GM23338 (cell line): ENCODE results near the gene MEOX1. TPM values are rescaled to one million over a fixed set of nuclear protein-coding genes. Genes with fewer than 3 reads are reported as not detected.

Experiments used
- ATAC-seq: fragments of 200-7000 bp; cut with Tn5 transposase; 3 replicates; pipeline ENCODE4 v1.9.1; 2020
- DNase-seq: peaks from one replicate; pipeline ENCODE4 v3.0.0-alpha.2; 2015; ENCODE audit warnings: low spot score
- H2AFZ ChIP-seq: fragments of 200-600 bp; sonication (generic); 2 replicates; pipeline ENCODE4 v1.8.0; 2016; ENCODE audit warnings: antibody characterized with exemption, mild to moderate bottlenecking, moderate library complexity
- H3F3A ChIP-seq: fragments of 200-600 bp; sonication (generic); replicated peaks from 2 replicates; pipeline ENCODE4 v1.8.0; 2017; ENCODE audit warnings: antibody characterized with exemption, mixed run types, low read depth
- H3K27ac ChIP-seq: fragments of 200-600 bp; sonication (generic); 2 replicates; pipeline ENCODE4 v1.6.1; 2016; ENCODE audit warnings: low read depth
- H3K27me3 ChIP-seq: fragments of 200-600 bp; sonication (generic); 2 replicates; pipeline ENCODE4 v1.8.0; 2016; ENCODE audit warnings: mild to moderate bottlenecking, mixed run types, moderate library complexity; ENCODE audit not compliant: insufficient read depth
- H3K36me3 ChIP-seq: fragments of 200-600 bp; sonication (generic); 2 replicates; pipeline ENCODE4 v1.8.0; 2016; ENCODE audit warnings: mild to moderate bottlenecking; ENCODE audit not compliant: insufficient read depth
- H3K4me1 ChIP-seq: fragments of 200-600 bp; sonication (generic); 2 replicates; pipeline ENCODE4 v1.8.0; 2016; ENCODE audit warnings: mild to moderate bottlenecking, moderate library complexity; ENCODE audit not compliant: insufficient read depth
- H3K4me2 ChIP-seq: fragments of 200-600 bp; sonication (generic); 2 replicates; pipeline ENCODE4 v1.7.1; 2017; ENCODE audit warnings: mixed run types
- H3K4me3 ChIP-seq: fragments of 200-600 bp; sonication (generic); 2 replicates; pipeline ENCODE4 v1.6.1; 2016; ENCODE audit warnings: mixed run types
- H3K79me2 ChIP-seq: fragments of 200-600 bp; sonication (generic); replicated peaks from 2 replicates; pipeline ENCODE4 v1.8.0; 2017; ENCODE audit warnings: mild to moderate bottlenecking; ENCODE audit not compliant: insufficient read depth
- H3K9me2 ChIP-seq: fragments of 200-600 bp; sonication (generic); 2 replicates; pipeline ENCODE4 v1.8.0; 2017; ENCODE audit not compliant: insufficient read depth
- H4K20me1 ChIP-seq: fragments of 200-600 bp; sonication (generic); replicated peaks from 2 replicates; pipeline ENCODE4 v1.8.0; 2017; ENCODE audit warnings: mild to moderate bottlenecking; ENCODE audit not compliant: insufficient read depth
- H3K27ac Mint-ChIP-seq: 2 replicates; pipeline ENCODE4 v1.8.0; 2020; ENCODE audit warnings: inconsistent platforms, mild to moderate bottlenecking, moderate library complexity, mixed read lengths
- H3K27me3 Mint-ChIP-seq: 3 replicates; pipeline ENCODE4 v1.8.0; 2022; ENCODE audit warnings: low read depth, mild to moderate bottlenecking, moderate library complexity, mixed read lengths, inconsistent platforms; ENCODE audit not compliant: insufficient read depth, poor library complexity
- H3K36me3 Mint-ChIP-seq: 3 replicates; pipeline ENCODE4 v1.8.0; 2021; ENCODE audit warnings: low read depth, mild to moderate bottlenecking, inconsistent platforms, moderate library complexity, mixed read lengths
- H3K4me1 Mint-ChIP-seq: 3 replicates; pipeline ENCODE4 v1.8.0; 2020; ENCODE audit warnings: mild to moderate bottlenecking, inconsistent platforms, mixed read lengths
- H3K4me3 Mint-ChIP-seq: 3 replicates; pipeline ENCODE4 v1.8.0; 2021; ENCODE audit warnings: moderate library complexity, mild to moderate bottlenecking, inconsistent platforms, mixed read lengths
- H3K9me3 Mint-ChIP-seq: 3 replicates; pipeline ENCODE4 v1.8.0; 2020; ENCODE audit warnings: moderate library complexity, mild to moderate bottlenecking, inconsistent platforms, mixed read lengths
- EZH2 ChIP-seq: fragments of 200-600 bp; sonication (generic); IDR thresholded peaks from one replicate; pipeline ENCODE4 v1.8.0; 2017; ENCODE audit warnings: antibody characterized with exemption, mild to moderate bottlenecking, low read depth; ENCODE audit not compliant: unreplicated experiment
- EZH2phosphoT487 ChIP-seq: fragments of 200-600 bp; sonication (generic); IDR thresholded peaks from one replicate; pipeline ENCODE4 v1.8.1; 2018; ENCODE audit warnings: antibody characterized with exemption; ENCODE audit not compliant: unreplicated experiment
- JUNB ChIP-seq: IDR thresholded peaks from one replicate; pipeline ENCODE4 v1.6.1; 2016; ENCODE audit warnings: antibody characterized with exemption; ENCODE audit not compliant: unreplicated experiment
- NANOG ChIP-seq: IDR thresholded peaks from 2 replicates; pipeline ENCODE4 v1.6.1; 2016; ENCODE audit warnings: antibody characterized with exemption, borderline replicate concordance
- POLR2AphosphoS5 ChIP-seq: IDR thresholded peaks from 2 replicates; pipeline ENCODE4 v1.6.1; 2016; ENCODE audit warnings: antibody characterized with exemption, low read depth
- STAT1 ChIP-seq: IDR thresholded peaks from one replicate; pipeline ENCODE4 v1.6.1; 2016; ENCODE audit warnings: antibody characterized with exemption; ENCODE audit not compliant: unreplicated experiment
- polyA plus RNA-seq: library from polyadenylated mRNA; unstranded; fragments of >200 nt; fragmentation: Nextera tagmentation; extraction: Ambion mirVana; gene quantifications from 2 replicates; pipeline ENCODE4 v1.2.1, GENCODE V29; 2016
- total RNA-seq: library from RNA; depleted of rRNA; stranded (reverse); fragments of >200 nt; shearing (Covaris generic); gene quantifications from 2 replicates; pipeline ENCODE4 v1.2.3, GENCODE V29; 2014
- TF ChIP-seq, protein P1 (sequence below): IDR thresholded peaks from one replicate; pipeline ENCODE4 v1.6.1; 2018; ENCODE audit warnings: antibody characterized with exemption; ENCODE audit not compliant: unreplicated experiment
- TF ChIP-seq, protein P2 (sequence below), 2 experiments: fragments of 200-600 bp in 1 of 2; sonication (generic) in 1 of 2; conservative IDR thresholded peaks; 2 replicates each; pipeline versions ENCODE4 v1.5.1 to v1.6.1; 2016 to 2017; ENCODE audit warnings: antibody characterized with exemption in 2 of 2, low read depth in 2 of 2, mild to moderate bottlenecking in 2 of 2, moderate library complexity in 1 of 2
- TF ChIP-seq, protein P3 (sequence below): IDR thresholded peaks from 2 replicates; pipeline ENCODE4 v1.6.1; 2016; ENCODE audit warnings: antibody characterized with exemption
- TF ChIP-seq, protein P4 (sequence below): fragments of 250-450 bp; sonication (Bioruptor Pico); IDR thresholded peaks from 2 replicates; pipeline ENCODE4 v1.5.0; 2020; ENCODE audit warnings: mild to moderate bottlenecking, moderate library complexity

MEOX1 gene
- total and polyA plus RNA-seq, 2 experiments from 2014 or later = not detected

DNA sequence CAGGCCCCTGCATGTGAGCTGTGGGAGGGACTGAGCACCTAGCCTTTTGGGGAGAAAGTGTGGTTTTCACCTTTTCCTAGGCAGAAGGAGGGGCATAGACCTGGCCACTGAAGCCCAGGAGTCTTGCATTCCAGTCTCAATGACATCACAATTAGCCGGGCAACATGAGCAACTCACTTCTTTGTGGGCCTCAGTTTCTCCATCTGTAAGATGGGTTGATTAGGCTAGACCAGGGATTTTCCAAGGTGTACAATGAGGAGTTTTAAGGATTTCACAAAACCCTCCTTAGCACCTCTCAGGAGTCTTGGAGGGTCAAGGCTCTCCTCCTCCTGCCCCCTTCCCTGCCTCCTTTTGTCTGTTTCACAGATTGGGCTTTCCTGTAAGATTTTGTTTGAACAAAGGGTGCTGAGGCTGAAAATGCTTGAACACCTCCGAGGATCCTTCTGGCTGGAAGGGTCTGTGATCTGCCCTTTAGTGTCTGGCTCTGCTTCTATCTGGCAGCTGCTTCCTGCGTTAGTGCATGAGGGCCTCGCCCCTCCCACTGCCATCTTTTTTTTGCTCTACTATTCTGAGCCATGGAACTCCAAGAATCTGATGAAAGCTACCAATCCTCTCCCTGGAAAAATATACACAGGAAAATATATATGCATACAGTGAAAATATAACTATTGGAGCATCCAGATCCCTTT lies 63.2 kb downstream of the MEOX1 start:
- no peak for DNase-seq
- Mint-ChIP-seq H3K4me3 (no peak overlapping the region), H3K4me1 (peaks cover 3% of the 10 kb centered on the region; the same call in 2 of the 3 replicates), H3K9me3 (no peaks in the 10 kb centered on the region; the same call in 2 of the 3 replicates), H3K27me3 (peaks cover 6% of the 10 kb centered on the region), H3K36me3 (no peaks in the 10 kb centered on the region), H3K27ac (0 out of 2 replicates have a peak overlapping the region, but pooled peaks have one; percentile 26)
- H3K27me3 ChIP-seq = no peaks in the 10 kb centered on the region
- H4K20me1 ChIP-seq = no peaks in the 10 kb centered on the region
- no peak overlapping the region for H3K4me3 ChIP-seq
- H3K36me3 ChIP-seq = no peaks in the 10 kb centered on the region
- H3K9me2 ChIP-seq = no peaks in the 10 kb centered on the region
- H3K79me2 ChIP-seq = no peaks in the 10 kb centered on the region
- ATAC-seq = no peak
- H2AFZ ChIP-seq = no peak overlapping the region; the same call in 1 of the 2 replicates
- TF ChIP-seq EZH2phosphoT487 (no peak), POLR2AphosphoS5 (no peak), EZH2 (no peak), NANOG (no peak), JUNB (no peak), STAT1 (no peak)
- TF ChIP-seq, protein P1, sequence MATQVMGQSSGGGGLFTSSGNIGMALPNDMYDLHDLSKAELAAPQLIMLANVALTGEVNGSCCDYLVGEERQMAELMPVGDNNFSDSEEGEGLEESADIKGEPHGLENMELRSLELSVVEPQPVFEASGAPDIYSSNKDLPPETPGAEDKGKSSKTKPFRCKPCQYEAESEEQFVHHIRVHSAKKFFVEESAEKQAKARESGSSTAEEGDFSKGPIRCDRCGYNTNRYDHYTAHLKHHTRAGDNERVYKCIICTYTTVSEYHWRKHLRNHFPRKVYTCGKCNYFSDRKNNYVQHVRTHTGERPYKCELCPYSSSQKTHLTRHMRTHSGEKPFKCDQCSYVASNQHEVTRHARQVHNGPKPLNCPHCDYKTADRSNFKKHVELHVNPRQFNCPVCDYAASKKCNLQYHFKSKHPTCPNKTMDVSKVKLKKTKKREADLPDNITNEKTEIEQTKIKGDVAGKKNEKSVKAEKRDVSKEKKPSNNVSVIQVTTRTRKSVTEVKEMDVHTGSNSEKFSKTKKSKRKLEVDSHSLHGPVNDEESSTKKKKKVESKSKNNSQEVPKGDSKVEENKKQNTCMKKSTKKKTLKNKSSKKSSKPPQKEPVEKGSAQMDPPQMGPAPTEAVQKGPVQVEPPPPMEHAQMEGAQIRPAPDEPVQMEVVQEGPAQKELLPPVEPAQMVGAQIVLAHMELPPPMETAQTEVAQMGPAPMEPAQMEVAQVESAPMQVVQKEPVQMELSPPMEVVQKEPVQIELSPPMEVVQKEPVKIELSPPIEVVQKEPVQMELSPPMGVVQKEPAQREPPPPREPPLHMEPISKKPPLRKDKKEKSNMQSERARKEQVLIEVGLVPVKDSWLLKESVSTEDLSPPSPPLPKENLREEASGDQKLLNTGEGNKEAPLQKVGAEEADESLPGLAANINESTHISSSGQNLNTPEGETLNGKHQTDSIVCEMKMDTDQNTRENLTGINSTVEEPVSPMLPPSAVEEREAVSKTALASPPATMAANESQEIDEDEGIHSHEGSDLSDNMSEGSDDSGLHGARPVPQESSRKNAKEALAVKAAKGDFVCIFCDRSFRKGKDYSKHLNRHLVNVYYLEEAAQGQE = no peak
- TF ChIP-seq, protein P2, sequence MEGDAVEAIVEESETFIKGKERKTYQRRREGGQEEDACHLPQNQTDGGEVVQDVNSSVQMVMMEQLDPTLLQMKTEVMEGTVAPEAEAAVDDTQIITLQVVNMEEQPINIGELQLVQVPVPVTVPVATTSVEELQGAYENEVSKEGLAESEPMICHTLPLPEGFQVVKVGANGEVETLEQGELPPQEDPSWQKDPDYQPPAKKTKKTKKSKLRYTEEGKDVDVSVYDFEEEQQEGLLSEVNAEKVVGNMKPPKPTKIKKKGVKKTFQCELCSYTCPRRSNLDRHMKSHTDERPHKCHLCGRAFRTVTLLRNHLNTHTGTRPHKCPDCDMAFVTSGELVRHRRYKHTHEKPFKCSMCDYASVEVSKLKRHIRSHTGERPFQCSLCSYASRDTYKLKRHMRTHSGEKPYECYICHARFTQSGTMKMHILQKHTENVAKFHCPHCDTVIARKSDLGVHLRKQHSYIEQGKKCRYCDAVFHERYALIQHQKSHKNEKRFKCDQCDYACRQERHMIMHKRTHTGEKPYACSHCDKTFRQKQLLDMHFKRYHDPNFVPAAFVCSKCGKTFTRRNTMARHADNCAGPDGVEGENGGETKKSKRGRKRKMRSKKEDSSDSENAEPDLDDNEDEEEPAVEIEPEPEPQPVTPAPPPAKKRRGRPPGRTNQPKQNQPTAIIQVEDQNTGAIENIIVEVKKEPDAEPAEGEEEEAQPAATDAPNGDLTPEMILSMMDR (conservative IDR thresholded peaks at IDR 0.05; ENCODE audit: low read depth in 2 of 2) = no peak
- TF ChIP-seq, protein P3, sequence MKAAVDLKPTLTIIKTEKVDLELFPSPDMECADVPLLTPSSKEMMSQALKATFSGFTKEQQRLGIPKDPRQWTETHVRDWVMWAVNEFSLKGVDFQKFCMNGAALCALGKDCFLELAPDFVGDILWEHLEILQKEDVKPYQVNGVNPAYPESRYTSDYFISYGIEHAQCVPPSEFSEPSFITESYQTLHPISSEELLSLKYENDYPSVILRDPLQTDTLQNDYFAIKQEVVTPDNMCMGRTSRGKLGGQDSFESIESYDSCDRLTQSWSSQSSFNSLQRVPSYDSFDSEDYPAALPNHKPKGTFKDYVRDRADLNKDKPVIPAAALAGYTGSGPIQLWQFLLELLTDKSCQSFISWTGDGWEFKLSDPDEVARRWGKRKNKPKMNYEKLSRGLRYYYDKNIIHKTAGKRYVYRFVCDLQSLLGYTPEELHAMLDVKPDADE = no peak
- TF ChIP-seq, protein P4, sequence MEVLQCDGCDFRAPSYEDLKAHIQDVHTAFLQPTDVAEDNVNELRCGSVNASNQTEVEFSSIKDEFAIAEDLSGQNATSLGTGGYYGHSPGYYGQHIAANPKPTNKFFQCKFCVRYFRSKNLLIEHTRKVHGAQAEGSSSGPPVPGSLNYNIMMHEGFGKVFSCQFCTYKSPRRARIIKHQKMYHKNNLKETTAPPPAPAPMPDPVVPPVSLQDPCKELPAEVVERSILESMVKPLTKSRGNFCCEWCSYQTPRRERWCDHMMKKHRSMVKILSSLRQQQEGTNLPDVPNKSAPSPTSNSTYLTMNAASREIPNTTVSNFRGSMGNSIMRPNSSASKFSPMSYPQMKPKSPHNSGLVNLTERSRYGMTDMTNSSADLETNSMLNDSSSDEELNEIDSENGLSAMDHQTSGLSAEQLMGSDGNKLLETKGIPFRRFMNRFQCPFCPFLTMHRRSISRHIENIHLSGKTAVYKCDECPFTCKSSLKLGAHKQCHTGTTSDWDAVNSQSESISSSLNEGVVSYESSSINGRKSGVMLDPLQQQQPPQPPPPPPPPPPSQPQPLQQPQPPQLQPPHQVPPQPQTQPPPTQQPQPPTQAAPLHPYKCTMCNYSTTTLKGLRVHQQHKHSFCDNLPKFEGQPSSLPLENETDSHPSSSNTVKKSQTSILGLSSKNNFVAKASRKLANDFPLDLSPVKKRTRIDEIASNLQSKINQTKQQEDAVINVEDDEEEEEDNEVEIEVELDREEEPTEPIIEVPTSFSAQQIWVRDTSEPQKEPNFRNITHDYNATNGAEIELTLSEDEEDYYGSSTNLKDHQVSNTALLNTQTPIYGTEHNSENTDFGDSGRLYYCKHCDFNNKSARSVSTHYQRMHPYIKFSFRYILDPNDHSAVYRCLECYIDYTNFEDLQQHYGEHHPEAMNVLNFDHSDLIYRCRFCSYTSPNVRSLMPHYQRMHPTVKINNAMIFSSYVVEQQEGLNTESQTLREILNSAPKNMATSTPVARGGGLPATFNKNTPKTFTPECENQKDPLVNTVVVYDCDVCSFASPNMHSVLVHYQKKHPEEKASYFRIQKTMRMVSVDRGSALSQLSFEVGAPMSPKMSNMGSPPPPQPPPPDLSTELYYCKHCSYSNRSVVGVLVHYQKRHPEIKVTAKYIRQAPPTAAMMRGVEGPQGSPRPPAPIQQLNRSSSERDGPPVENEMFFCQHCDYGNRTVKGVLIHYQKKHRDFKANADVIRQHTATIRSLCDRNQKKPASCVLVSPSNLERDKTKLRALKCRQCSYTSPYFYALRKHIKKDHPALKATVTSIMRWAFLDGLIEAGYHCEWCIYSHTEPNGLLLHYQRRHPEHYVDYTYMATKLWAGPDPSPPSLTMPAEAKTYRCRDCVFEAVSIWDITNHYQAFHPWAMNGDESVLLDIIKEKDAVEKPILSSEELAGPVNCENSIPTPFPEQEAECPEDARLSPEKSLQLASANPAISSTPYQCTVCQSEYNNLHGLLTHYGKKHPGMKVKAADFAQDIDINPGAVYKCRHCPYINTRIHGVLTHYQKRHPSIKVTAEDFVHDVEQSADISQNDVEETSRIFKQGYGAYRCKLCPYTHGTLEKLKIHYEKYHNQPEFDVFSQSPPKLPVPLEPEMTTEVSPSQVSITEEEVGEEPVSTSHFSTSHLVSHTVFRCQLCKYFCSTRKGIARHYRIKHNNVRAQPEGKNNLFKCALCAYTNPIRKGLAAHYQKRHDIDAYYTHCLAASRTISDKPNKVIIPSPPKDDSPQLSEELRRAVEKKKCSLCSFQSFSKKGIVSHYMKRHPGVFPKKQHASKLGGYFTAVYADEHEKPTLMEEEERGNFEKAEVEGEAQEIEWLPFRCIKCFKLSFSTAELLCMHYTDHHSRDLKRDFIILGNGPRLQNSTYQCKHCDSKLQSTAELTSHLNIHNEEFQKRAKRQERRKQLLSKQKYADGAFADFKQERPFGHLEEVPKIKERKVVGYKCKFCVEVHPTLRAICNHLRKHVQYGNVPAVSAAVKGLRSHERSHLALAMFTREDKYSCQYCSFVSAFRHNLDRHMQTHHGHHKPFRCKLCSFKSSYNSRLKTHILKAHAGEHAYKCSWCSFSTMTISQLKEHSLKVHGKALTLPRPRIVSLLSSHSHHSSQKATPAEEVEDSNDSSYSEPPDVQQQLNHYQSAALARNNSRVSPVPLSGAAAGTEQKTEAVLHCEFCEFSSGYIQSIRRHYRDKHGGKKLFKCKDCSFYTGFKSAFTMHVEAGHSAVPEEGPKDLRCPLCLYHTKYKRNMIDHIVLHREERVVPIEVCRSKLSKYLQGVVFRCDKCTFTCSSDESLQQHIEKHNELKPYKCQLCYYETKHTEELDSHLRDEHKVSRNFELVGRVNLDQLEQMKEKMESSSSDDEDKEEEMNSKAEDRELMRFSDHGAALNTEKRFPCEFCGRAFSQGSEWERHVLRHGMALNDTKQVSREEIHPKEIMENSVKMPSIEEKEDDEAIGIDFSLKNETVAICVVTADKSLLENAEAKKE (CRISPR knock-in tag) = no peak
- 0 out of 2 replicates have a peak, but pooled peaks cover 4% of the 10 kb centered on the region for H3K4me1 ChIP-seq
- no peaks in the 10 kb centered on the region for H3F3A ChIP-seq
- no peak overlapping the region for H3K27ac ChIP-seq
- H3K4me2 ChIP-seq = no peak overlapping the region
